Activated gamma-delta T cell (primary cell): Measurements from ENCODE around the gene IP6K2.
"Not testable (repeated sequence)": the region's sequence is repeated elsewhere in the genome, so short reads cannot be mapped to it uniquely, and the experiment has no call there.

Experiments
- DNase-seq: peaks from one replicate; lab custom pipeline; 2025; lab: John Stamatoyannopoulos, UW
- total RNA-seq, 2 donors: gene quantifications; one replicate each; lab custom pipeline; 2026; lab: John Stamatoyannopoulos, UW

Gene IP6K2, protein sequence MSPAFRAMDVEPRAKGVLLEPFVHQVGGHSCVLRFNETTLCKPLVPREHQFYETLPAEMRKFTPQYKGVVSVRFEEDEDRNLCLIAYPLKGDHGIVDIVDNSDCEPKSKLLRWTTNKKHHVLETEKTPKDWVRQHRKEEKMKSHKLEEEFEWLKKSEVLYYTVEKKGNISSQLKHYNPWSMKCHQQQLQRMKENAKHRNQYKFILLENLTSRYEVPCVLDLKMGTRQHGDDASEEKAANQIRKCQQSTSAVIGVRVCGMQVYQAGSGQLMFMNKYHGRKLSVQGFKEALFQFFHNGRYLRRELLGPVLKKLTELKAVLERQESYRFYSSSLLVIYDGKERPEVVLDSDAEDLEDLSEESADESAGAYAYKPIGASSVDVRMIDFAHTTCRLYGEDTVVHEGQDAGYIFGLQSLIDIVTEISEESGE
- total RNA-seq, result 105 to 106 reads per million in 2 donors

- DNase-seq, result peak; percentile 94
Measured at GRCh38 chr3:48716982-48717746, at the start of gene IP6K2. Gene IP6K2, minus strand, starts transcription at chr3:48717221. Its CDS starts 21,930 bp downstream, at chr3:48695291.

DNA sequence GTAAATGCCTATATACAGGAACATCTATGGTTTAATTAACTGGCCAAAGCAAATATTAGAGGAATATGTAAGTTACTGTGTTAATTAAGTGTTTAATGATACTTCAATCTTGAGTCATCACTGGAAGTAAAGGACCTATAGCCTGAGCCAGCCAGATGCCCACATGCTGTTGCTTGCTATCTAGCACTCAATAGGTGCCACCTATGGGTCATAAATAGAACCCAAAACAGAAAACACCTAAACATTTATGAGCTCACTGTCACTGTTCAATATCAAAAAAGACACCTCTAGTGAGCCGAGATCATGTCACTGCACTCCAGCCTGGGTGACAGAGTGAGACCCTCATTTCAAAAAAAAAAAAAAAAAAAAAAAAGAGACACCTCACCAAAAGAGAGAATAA lies 48.4 kb upstream of the IP6K2 start:
- no peak for DNase-seq

GRCh38 chr3:48762816-48763215 lies 45.8 kb upstream of the IP6K2 start:
- no peak for DNase-seq

GRCh38 chr3:48759991-48760540 lies 43.0 kb upstream of the IP6K2 start:
- not testable (repeated sequence) for DNase-seq

GRCh38 chr3:48759531-48759930 lies 42.5 kb upstream of the IP6K2 start:
- DNase-seq, result not testable (repeated sequence)

GRCh38 chr3:48759071-48759470 lies 42.0 kb upstream of the IP6K2 start:
- no peak for DNase-seq

DNA sequence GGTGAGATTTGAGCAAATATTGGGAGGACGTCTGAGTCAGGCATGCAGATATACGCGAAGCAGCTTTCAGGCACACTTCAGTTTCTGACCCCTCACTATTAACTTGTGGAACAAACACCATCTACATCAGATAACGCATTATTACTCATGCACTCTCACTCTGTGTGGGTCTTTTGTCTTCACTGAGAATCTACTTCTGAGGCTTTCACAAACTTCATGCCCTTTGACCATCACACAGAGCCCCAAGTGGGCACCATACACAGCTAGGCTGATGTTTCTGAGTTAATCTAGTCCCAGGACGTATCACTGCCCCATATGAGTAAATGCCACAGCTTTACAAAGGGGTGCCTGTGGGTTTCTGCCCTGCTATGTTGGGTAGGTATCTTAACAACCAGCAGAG lies 39.6 kb upstream of the IP6K2 start:
- DNase-seq, result no peak

DNA sequence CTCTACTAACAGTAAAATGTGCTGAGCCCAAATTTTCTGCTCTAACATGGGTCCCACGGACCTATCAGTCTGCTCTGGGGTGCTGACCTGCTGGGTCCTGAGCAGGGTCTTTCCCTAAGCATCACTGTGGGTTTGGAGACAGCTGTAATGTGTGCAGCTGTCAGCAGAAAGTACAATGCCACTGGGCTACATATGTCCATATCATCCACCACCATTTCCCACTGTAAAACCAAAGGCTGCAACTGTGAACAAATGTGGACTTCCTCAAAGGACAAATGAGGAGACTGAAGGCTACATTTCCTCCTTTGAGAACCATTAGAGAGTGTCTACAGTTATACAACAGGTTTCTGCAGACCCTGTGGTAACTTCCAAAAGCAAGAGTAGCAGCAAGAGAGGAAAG lies 33.8 kb upstream of the IP6K2 start:
- no peak for DNase-seq

DNA sequence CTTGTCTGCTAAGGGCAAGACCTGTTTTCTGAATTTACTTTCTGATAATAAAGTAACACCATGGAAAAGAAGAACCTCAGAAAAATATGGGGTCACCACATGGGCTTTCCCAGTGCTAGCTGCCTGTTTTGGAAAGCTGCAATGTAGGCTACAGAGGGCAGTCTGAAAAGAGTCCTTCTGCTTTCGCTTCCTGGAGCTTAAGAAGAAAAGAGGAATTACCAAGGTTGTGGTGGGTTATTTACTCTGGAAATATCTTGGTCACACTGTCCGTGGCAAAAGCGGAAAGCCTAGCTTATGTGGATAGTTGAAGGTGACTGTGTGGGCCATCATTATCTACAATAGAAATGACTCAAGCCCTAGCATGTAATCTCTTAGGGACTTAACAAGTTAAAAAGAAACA lies 31.7 kb upstream of the IP6K2 start:
- no peak for DNase-seq

DNA sequence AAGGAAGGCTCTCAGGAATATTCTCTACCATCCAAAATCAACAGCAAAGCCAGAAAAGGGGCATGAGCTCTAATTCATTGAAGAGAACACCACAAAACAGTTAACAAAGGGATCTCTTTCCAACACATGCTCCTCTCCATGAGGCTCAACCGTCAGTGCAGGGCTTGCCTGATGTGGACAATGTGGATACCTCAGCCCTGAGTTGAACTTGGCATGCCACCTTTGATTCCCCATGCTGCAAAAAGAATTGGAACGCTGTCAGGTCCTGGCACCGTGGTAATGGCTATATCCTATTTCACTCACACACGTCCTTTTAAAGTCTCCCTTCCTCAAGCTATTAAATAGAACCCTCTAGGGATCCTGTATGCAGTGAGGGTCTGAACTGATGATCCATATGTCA lies 30.7 kb upstream of the IP6K2 start:
- DNase-seq, result no peak

DNA sequence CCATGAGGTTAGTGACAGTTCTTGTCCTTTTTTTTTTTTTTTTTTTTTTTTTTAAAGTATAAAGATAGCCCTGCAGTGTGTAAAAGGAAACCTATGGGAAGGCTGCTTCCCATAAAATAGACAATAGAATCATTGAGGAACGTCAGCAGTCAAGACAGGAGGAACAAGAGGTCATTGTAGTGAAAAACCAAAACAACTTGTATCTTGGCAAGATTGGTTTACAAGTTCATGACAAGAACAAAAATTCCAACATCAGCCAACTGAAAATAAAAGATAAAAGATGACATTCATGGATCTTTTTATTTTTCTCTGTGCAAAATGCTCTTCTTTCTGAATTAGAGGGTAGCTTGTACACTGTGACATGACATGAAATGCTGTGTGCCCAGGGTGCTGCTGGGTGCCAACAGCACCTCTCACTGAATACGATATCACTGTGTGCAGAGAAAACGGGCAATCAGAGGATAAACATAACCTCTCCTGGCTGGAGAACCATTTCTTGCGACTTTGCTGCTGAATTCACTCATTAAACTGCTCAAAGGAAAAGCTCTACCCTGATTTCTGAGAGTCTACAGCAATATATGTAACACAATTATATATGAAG lies 30.1 kb upstream of the IP6K2 start:
- no peak for DNase-seq

DNA sequence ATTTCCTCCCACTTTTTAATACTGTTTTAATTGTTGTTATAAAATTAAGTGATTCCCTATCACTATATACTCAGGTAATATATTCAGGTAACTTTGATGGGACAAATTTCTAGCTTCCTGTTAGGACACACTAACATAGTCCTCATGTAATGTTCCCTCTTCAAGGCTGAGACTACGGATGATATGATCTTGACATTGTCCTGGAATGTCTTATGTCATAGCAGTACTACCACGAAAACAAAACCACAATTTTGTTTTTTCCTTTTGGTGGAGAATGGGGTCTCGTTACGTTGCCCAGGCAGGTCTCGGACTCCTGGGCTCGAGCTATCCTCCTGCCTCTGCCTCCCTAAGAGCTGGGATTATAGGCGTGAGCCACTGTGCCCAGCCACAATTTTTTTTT lies 26.8 kb upstream of the IP6K2 start:
- DNase-seq, result no peak

DNA sequence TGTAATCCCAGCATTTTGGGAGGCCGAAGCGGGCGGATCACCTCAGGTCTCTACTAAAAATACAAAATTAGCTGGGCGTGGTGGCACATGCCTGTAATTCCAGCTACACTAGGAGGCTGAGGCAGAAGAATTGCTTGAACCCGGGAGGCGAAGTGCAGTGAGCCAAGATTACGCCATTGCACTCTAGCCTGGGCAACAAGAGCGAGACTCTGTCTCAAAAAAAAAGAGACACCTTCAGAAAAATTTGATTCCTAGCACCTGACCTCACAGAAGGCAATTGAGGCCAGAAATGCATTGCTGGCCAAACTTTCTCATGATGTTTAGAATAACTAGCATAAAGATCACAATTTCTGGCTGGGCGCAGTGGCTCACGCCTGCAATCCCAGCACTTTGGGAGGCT lies 24.2 kb upstream of the IP6K2 start:
- DNase-seq, result not testable (repeated sequence)

DNA sequence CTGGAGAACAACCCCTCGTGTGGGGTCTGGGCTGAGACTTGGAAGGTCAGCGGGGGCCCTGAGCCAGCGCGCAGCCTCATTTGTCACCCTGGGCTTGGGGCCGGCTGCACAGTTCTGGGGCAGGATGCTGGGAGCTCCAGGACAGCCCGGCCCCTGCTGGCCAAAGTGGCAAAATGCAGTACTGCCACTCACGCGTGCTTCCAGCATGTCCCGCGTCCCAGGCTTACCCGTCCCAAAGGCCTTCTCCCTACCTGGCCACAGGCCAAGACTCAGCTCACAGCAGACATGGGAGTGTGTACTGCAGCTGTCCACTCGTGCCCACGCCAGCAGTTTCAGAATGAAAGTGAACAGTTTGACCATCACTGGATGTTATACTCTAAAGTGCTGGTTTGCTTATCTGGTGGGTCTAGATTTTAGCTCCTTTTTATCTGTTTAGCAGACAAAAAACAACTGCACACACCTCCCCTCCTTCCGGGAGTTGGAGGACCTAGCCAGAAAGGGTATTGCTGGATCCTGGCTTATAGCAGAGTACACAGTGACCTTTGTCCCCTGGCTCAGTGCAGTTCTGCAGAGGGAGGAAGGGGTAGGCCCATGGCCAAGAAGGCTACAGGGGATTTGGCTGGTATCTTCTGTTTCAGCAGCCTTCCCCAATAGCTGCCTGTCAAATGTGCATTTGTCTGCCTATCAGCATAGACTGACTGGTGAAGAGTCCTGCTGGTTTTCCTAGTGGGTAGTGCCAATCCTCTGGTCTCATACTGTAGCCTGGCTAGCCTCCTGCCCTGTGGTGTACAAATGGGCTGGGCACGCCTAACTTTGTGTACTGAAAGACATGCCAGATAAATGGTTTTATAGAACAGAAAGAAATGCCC lies 23.2 kb upstream of the IP6K2 start:
- DNase-seq, result peak; percentile 13

DNA sequence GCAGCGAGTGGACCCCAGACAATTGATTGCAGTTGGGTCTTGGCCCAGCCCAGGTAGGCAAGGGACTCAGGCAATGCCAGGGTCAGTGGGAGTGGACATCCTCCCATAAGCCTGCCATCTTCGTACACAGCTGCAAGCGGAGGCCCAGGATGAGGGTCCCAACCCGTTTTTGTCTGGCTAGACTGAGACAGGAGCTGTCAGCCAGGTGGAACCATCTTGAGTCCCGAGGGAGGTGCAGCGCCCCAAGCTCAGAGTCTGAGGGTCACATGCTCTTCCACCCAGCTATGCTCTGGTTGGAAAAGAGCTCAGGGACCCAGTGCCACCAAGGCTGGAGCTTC lies 22.6 kb upstream of the IP6K2 start:
- no peak for DNase-seq

GRCh38 chr3:48738926-48739616 lies 22.1 kb upstream of the IP6K2 start:
- no peak for DNase-seq

DNA sequence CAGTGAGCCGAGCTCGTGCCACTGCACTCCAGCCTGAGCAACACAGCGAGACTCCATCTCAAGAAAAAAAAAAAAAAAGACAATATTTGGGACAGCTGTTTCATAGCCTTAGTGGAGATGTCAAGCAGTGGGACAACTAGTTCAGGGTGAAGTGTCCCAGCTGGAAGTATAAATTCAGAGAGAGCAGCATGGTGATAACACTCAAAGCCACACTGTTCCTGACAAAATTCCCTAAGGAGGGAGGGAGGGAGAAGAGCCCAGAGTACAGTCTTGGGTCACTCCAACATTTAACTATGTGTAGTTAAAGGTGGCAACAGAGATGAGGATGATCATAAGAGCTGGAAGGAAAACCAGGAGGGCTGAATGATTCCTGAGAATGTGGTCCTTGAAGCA lies 21.1 kb upstream of the IP6K2 start:
- no peak for DNase-seq

- DNase-seq, result not testable (repeated sequence)
Measured at GRCh38 chr3:48735075-48735767, 18.2 kb upstream of the IP6K2 start.

DNA sequence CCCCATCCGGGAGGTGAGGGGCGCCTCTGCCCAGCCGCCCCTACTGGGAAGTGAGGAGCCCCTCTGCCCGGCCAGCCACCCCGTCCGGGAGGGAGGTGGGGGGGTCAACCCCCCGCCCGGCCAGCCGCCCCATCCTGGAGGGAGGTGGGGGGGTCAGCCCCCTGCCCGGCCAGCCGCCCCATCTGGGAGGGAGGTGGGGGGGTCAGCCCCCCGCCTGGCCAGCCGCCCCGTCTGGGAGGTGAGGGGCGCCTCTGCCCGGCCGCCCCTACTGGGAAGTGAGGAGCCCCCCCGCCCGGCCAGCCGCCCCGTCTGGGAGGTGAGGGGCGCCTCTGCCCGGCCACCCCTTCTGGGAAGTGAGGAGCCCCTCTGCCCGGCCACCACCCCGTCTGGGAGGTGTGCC lies 17.5 kb upstream of the IP6K2 start:
- not testable (repeated sequence) for DNase-seq
